NT2/D1 (cell line): ENCODE results near the gene SLC7A5.
"Not testable (repeated sequence)": the region's sequence is repeated elsewhere in the genome, so short reads cannot be mapped to it uniquely, and the experiment has no call there.

Experiments
- DNase-seq: peaks from one replicate; pipeline ENCODE4 v3.0.0-alpha.2; 2011; ENCODE audit warnings: low read depth, low spot score
- H3K27me3 ChIP-seq: 2 replicates; pipeline ENCODE4 v1.6.0; 2011; ENCODE audit warnings: mild to moderate bottlenecking; ENCODE audit not compliant: insufficient read length, insufficient read depth
- H3K36me3 ChIP-seq: 2 replicates; pipeline ENCODE4 v1.6.1; 2011; ENCODE audit warnings: mild to moderate bottlenecking, low read length, mixed read lengths; ENCODE audit not compliant: insufficient read depth, insufficient read length
- H3K4me1 ChIP-seq: 2 replicates; pipeline ENCODE4 v1.5.1; 2011; ENCODE audit not compliant: insufficient read depth, insufficient read length
- H3K4me3 ChIP-seq: 2 replicates; pipeline ENCODE4 v1.5.1; 2011; ENCODE audit warnings: low read depth; ENCODE audit not compliant: insufficient read length
- H3K9ac ChIP-seq: 2 replicates; pipeline ENCODE4 v1.6.0; 2011; ENCODE audit warnings: low read depth; ENCODE audit not compliant: insufficient read length
- H3K9me3 ChIP-seq: 2 replicates; pipeline ENCODE4 v1.5.1; 2011; ENCODE audit warnings: mild to moderate bottlenecking, low read length; ENCODE audit not compliant: insufficient read depth
- SUZ12 ChIP-seq: IDR thresholded peaks from 2 replicates; pipeline ENCODE4 v1.6.1; 2011; ENCODE audit not compliant: insufficient read length, insufficient read depth; ENCODE audit errors: extremely low read depth
- YY1 ChIP-seq: IDR thresholded peaks from 2 replicates; pipeline ENCODE4 v1.6.1; 2011; ENCODE audit not compliant: insufficient read length, insufficient read depth
- ZNF274 ChIP-seq: IDR thresholded peaks from 2 replicates; pipeline ENCODE4 v1.6.1; 2011; ENCODE audit warnings: mild to moderate bottlenecking, low read depth, low read length

The SLC7A5 gene

GRCh38 chr16:87891764-87892163 is 22.5 kb upstream of the SLC7A5 start:
- H3K27me3 ChIP-seq: no peaks in the 10 kb centered on the region
- no peaks in the 10 kb centered on the region for H3K9me3 ChIP-seq
- no peaks in the 10 kb centered on the region for H3K36me3 ChIP-seq
- TF ChIP-seq YY1: no peak
- no peak for TF ChIP-seq ZNF274
- TF ChIP-seq SUZ12: no peak
- no peak overlapping the region for H3K4me3 ChIP-seq
- DNase-seq: no peak
- no peaks in the 10 kb centered on the region for H3K4me1 ChIP-seq
- H3K9ac ChIP-seq: no peak overlapping the region

- not testable (repeated sequence) for H3K36me3 ChIP-seq, H3K9me3 ChIP-seq, DNase-seq, H3K4me3 ChIP-seq, H3K4me1 ChIP-seq, H3K27me3 ChIP-seq, H3K9ac ChIP-seq
These were observed 20.5 kb upstream of the SLC7A5 start for GRCh38 chr16:87889762-87890161.

- H3K4me1 ChIP-seq, H3K27me3 ChIP-seq, H3K9me3 ChIP-seq, H3K36me3 ChIP-seq, H3K9ac ChIP-seq, DNase-seq, H3K4me3 ChIP-seq: not testable (repeated sequence)
These were observed 19.0 kb upstream of the SLC7A5 start for GRCh38 chr16:87888346-87888745.

- not testable (repeated sequence) for H3K9me3 ChIP-seq, H3K4me1 ChIP-seq, H3K27me3 ChIP-seq, DNase-seq, H3K36me3 ChIP-seq, H3K4me3 ChIP-seq, H3K9ac ChIP-seq
These were observed 18.6 kb upstream of the SLC7A5 start for GRCh38 chr16:87887931-87888330.

GRCh38 chr16:87885371-87885967 is 16.2 kb upstream of the SLC7A5 start:
- H3K4me1 ChIP-seq, H3K36me3 ChIP-seq, H3K27me3 ChIP-seq, H3K9me3 ChIP-seq, H3K4me3 ChIP-seq, H3K9ac ChIP-seq, DNase-seq: not testable (repeated sequence)

GRCh38 chr16:87882436-87883019 is 13.2 kb upstream of the SLC7A5 start:
- Histone ChIP-seq H3K9ac (peak overlapping the region; percentile 34), H3K4me1 (peaks cover 19% of the 10 kb centered on the region), H3K4me3 (no peak overlapping the region), H3K27me3 (peaks cover 4% of the 10 kb centered on the region), H3K9me3 (no peaks in the 10 kb centered on the region), H3K36me3 (no peaks in the 10 kb centered on the region)
- DNase-seq: no peak
- TF ChIP-seq ZNF274: no peak
- TF ChIP-seq SUZ12: no peak
- no peak for TF ChIP-seq YY1

GRCh38 chr16:87881324-87882200 is 12.3 kb upstream of the SLC7A5 start:
- no peak for TF ChIP-seq ZNF274
- no peak for TF ChIP-seq SUZ12
- TF ChIP-seq YY1: no peak
- H3K9ac ChIP-seq: no peak overlapping the region
- H3K36me3 ChIP-seq: no peaks in the 10 kb centered on the region

More at GRCh38 chr16:87881324-87882200, 12.3 kb upstream of the SLC7A5 start:
- DNase-seq: no peak
- H3K9me3 ChIP-seq: no peaks in the 10 kb centered on the region
- peaks cover 19% of the 10 kb centered on the region for H3K4me1 ChIP-seq
- no peak overlapping the region for H3K4me3 ChIP-seq
- peaks cover 4% of the 10 kb centered on the region for H3K27me3 ChIP-seq
